K562 (cell line): ENCODE measurements around the gene MYB. TPM values are rescaled to one million over a fixed set of nuclear protein-coding genes. Genes with fewer than 3 reads are reported as not detected.

Experiments used
- ATAC-seq: fragments of 200-7000 bp; cut with Tn5 transposase; 3 replicates; pipeline ENCODE4 v1.9.1; 2020; ENCODE audit warnings: moderate library complexity
- BruUV-seq: library from RNA; stranded (reverse); fragments of 400-500 nt; replicated peaks from 2 replicates; lab custom pipeline; 2021; lab: Mats Ljungman, UMichigan
- CTCF ChIA-PET: fragments of 300-600 bp; formaldehyde crosslinking; extraction: SDS; loops from one replicate; lab custom pipeline; 2021; ENCODE audit warnings: low intra/inter-chr PET ratio; lab: Yijun Ruan, JAX
- POLR2A ChIA-PET: fragments of 300-600, 350-650 bp; sonication (Branson Sonifier 250); formaldehyde crosslinking; extraction: SDS; loops from one replicate; lab custom pipeline; 2021; ENCODE audit warnings: antibody characterized with exemption, inconsistent platforms; lab: Yijun Ruan, JAX
- DNase-seq, 4 experiments: peaks; one replicate each; pipeline versions ENCODE4 v3.0.0 to v3.0.0-alpha.2; 2011 to 2018; ENCODE audit warnings: low spot score in 3 of 4, mixed read lengths in 3 of 4; ENCODE audit errors: extremely low read depth in 1 of 4
- FAIRE-seq: peaks from 2 replicates; lab custom pipeline; 2011; peaks lifted over from hg19 to GRCh38; lab: Jason Lieb, UNC
- H2AFZ ChIP-seq: 2 replicates; pipeline ENCODE4 v1.6.0; 2011; ENCODE audit warnings: low read depth, low read length, control low read depth, inconsistent platforms
- H3K27ac ChIP-seq: fragments of 200-600 bp; 3 replicates; pipeline ENCODE4 v1.8.0; 2011; ENCODE audit warnings: low read depth, mild to moderate bottlenecking, control low read depth, inconsistent platforms, low read length, moderate library complexity, mixed read lengths; ENCODE audit errors: extremely low read depth
- H3K27me3 ChIP-seq, 2 experiments: fragments of 300-600 bp in 1 of 2; 2 replicates in 1 of 2; 3 replicates in 1 of 2; pipeline versions ENCODE4 v1.6.0 to v1.8.0; 2011; ENCODE audit warnings: inconsistent platforms in 2 of 2, low read length in 2 of 2, mild to moderate bottlenecking in 1 of 2, mixed read lengths in 1 of 2, moderate library complexity in 1 of 2; ENCODE audit not compliant: control insufficient read depth in 2 of 2, insufficient read depth in 2 of 2
- H3K36me3 ChIP-seq: fragments of 300-600 bp; 3 replicates; pipeline ENCODE4 v1.8.0; 2011; ENCODE audit warnings: mild to moderate bottlenecking, low read length, inconsistent platforms; ENCODE audit not compliant: control insufficient read depth, insufficient read depth
- H3K4me1 ChIP-seq, 2 experiments: fragments of 200-600 bp in 1 of 2; replicated peaks in 1 of 2; 2 replicates in 1 of 2; 3 replicates in 1 of 2; pipeline versions ENCODE4 v1.5.1 to v1.8.0; 2011; ENCODE audit warnings: inconsistent platforms in 2 of 2, low read length in 2 of 2, mild to moderate bottlenecking in 1 of 2, mixed read lengths in 1 of 2, moderate library complexity in 1 of 2; ENCODE audit not compliant: control insufficient read depth in 2 of 2, insufficient read depth in 2 of 2
- H3K4me2 ChIP-seq: 2 replicates; pipeline ENCODE4 v1.6.1; 2011; ENCODE audit warnings: low read length, control low read depth, inconsistent platforms, mixed read lengths; ENCODE audit not compliant: insufficient read depth
- H3K4me3 ChIP-seq: fragments of 200-600 bp; sonication (generic), shearing (Covaris generic); 2 replicates; pipeline ENCODE4 v1.5.1; 2016; ENCODE audit warnings: control low read depth, inconsistent platforms
- H3K79me2 ChIP-seq: fragments of 200-600 bp; 3 replicates; pipeline ENCODE4 v1.8.0; 2011; ENCODE audit warnings: low read length, inconsistent platforms; ENCODE audit not compliant: control insufficient read depth, insufficient read depth
- H3K9ac ChIP-seq, 2 experiments: 2 replicates each; pipeline versions ENCODE4 v1.6.0 to v1.6.1; 2011; ENCODE audit warnings: low read depth in 2 of 2, low read length in 2 of 2, control low read depth in 1 of 2, inconsistent platforms in 1 of 2, mild to moderate bottlenecking in 1 of 2, mixed read lengths in 1 of 2; ENCODE audit not compliant: insufficient read depth in 1 of 2
- H3K9me1 ChIP-seq: one replicate; pipeline ENCODE4 v1.6.0; 2011; ENCODE audit warnings: inconsistent platforms, mild to moderate bottlenecking, low read length, moderate library complexity; ENCODE audit not compliant: control insufficient read depth, insufficient read depth
- H3K9me3 ChIP-seq: replicated peaks from 2 replicates; pipeline ENCODE4 v1.5.1; 2011; ENCODE audit warnings: low read depth, low read length, inconsistent platforms; ENCODE audit not compliant: control insufficient read depth, insufficient read depth
- H4K20me1 ChIP-seq: replicated peaks from 2 replicates; pipeline ENCODE4 v1.6.1; 2011; ENCODE audit warnings: low read length, inconsistent platforms, mixed read lengths; ENCODE audit not compliant: control insufficient read depth, insufficient read depth
- CEBPB ChIP-seq: fragments of 450-650 bp; IDR thresholded peaks from 2 replicates; pipeline ENCODE4 v1.6.1; 2016; ENCODE audit warnings: missing genetic modification characterization, missing compliant biosample characterization
- KDM1A ChIP-seq, 2 experiments: fragments of 450-650 bp; IDR thresholded peaks; 2 replicates each; pipeline ENCODE4 v1.6.1; 2016; ENCODE audit warnings: mild to moderate bottlenecking in 2 of 2
- RAD21 ChIP-seq, 2 experiments: fragments of 250-450 bp in 1 of 2; fragments of 450-650 bp in 1 of 2; sonication (Bioruptor Pico) in 1 of 2; formaldehyde crosslinking in 1 of 2; IDR thresholded peaks in 1 of 2; conservative IDR thresholded peaks in 1 of 2; 2 replicates each; pipeline versions ENCODE4 v1.4.0 to v1.8.0; 2020 to 2022; ENCODE audit warnings: mild to moderate bottlenecking in 2 of 2, moderate library complexity in 1 of 2
- TSHZ1 ChIP-seq: fragments of 250-450 bp; sonication (Bioruptor Pico); IDR thresholded peaks from 2 replicates; pipeline ENCODE4 v1.4.0; 2020; ENCODE audit warnings: mild to moderate bottlenecking, moderate library complexity
- ZBTB11 ChIP-seq, 3 experiments: fragments of 200-800 bp in 1 of 3; fragments of 250-450 bp in 1 of 3; fragments of 450-650 bp in 1 of 3; sonication (Bioruptor Pico) in 1 of 3; sonication (Bioruptor generic) in 1 of 3; formaldehyde crosslinking in 1 of 3; IDR thresholded peaks; 2 replicates each; pipeline versions ENCODE4 v1.6.1 to v1.8.0; 2016 to 2022; ENCODE audit warnings: mild to moderate bottlenecking in 2 of 3, missing genetic modification characterization in 2 of 3, missing compliant biosample characterization in 1 of 3, moderate library complexity in 1 of 3
- WGBS: fragments of 100-300 bp; shearing (Covaris generic); methylation state at CpG from one replicate; pipeline ENCODE4 v1.1.6; 2016; ENCODE audit warnings: low coverage, mixed read lengths; ENCODE audit not compliant: insufficient coverage; ENCODE audit errors: missing lambda C conversion rate; 5-methylcytosine and 5-hydroxymethylcytosine counted together
- in situ Hi-C: fragments of 300-500 bp; cut with MboI; formaldehyde crosslinking; loops from 4 replicates; pipeline ENCODE4 v1.15.0; 2018; ENCODE audit warnings: inconsistent platforms, mixed read lengths
- intact Hi-C: fragments of 100-400 bp; cut with micrococcal nuclease; formaldehyde crosslinking; loops from 2 replicates; pipeline ENCODE4 v1.14.2; 2022
- polyA plus RNA-seq, 8 experiments: library from polyadenylated mRNA; depleted of rRNA in 4 of 8; stranded (reverse) in 5 of 8; unstranded in 3 of 8; fragments of >200 nt; fragmentation: Nextera tagmentation in 2 of 8; fragmentation: Illumina TruSeq in 1 of 8; extraction: Ambion mirVana in 2 of 8; extraction: Trizol in 1 of 8; gene quantifications; 2 replicates each; pipeline versions ENCODE4 v1.2.1 to v1.2.3, GENCODE V29; 2011 to 2014; ENCODE audit warnings: inconsistent platforms in 1 of 8, missing spikeins in 1 of 8
- total RNA-seq, 7 experiments: library from RNA; depleted of rRNA in 6 of 7; stranded (reverse); fragments of >200 nt in 6 of 7; fragmentation: Illumina TruSeq in 2 of 7; extraction: Trizol in 2 of 7; gene quantifications; 2 replicates each; pipeline versions ENCODE4 v1.2.1 to v1.2.3, GENCODE V29; 2011 to 2021; ENCODE audit warnings: low replicate concordance in 1 of 7

MYB gene
- total and polyA plus RNA-seq, 9 of the 15 experiments (the other 6 are each of a cell fraction or from before 2014, with no cell fraction given): 35.8 to 218 (median 140) TPM

- H3K27me3 ChIP-seq: no peaks in the 10 kb centered on the region
- H3K9me1 ChIP-seq: no peaks in the 10 kb centered on the region
- DNase-seq: no peak
- H4K20me1 ChIP-seq: no peaks in the 10 kb centered on the region
- in situ Hi-C loops: no loop called here
- peak overlapping the region; percentile 29; the same call in 1 of the 2 replicates for H2AFZ ChIP-seq
- 38% methylated on average over 2 of the region's 2 CpGs for WGBS
- no peak overlapping the region for H3K4me2 ChIP-seq
- TF ChIP-seq CEBPB: peak; percentile 53; the same call in 1 of the 2 replicates
- TF ChIP-seq TSHZ1 (CRISPR knock-in tag): no peak
- TF ChIP-seq RAD21 (CRISPR knock-in tag; conservative IDR thresholded peaks at IDR 0.05 in 1 of 2, IDR thresholded peaks at IDR 0.05 in 1 of 2): peak in 1 of 2 experiments; percentile 23; a peak in 1 of 4 replicates
- 0 out of 4 replicates have a peak, but pooled peaks of 1 of the 2 experiments have one; percentile 21 for TF ChIP-seq KDM1A (IDR thresholded peaks at IDR 0.05)
- TF ChIP-seq ZBTB11 (CRISPR knock-in tag; IDR thresholded peaks at IDR 0.05): no peak
- no TSS peak for BruUV-seq
- FAIRE-seq: peak; percentile 35
- ChIA-PET POLR2A (interaction anchor here (1.1 kb wide), 1 partner anchor 10 kb away, joined by 3 read pairs; no protein-coding TSS in a partner anchor), CTCF (no interaction called here)
- H3K4me3 ChIP-seq: no peak overlapping the region
- H3K36me3 ChIP-seq: 0 out of 3 replicates have a peak, but pooled peaks cover under 1% of the 10 kb centered on the region
- no peaks in the 10 kb centered on the region for H3K79me2 ChIP-seq
- peaks cover 4 to 15% of the 10 kb centered on the region in 2 experiments for H3K4me1 ChIP-seq
- intact Hi-C loops: no loop called here
- peak; percentile 4; the same call in 2 of the 3 replicates for ATAC-seq
- H3K27ac ChIP-seq: no peak overlapping the region
- H3K9me3 ChIP-seq: peaks cover 4% of the 10 kb centered on the region; the same call in 1 of the 2 replicates
- H3K9ac ChIP-seq: no peak overlapping the region
These were observed 46.2 kb downstream of the MYB start for GRCh38 chr6:135227349-135227748.
